ENCODE results near the gene TNRC6C.

DNA sequence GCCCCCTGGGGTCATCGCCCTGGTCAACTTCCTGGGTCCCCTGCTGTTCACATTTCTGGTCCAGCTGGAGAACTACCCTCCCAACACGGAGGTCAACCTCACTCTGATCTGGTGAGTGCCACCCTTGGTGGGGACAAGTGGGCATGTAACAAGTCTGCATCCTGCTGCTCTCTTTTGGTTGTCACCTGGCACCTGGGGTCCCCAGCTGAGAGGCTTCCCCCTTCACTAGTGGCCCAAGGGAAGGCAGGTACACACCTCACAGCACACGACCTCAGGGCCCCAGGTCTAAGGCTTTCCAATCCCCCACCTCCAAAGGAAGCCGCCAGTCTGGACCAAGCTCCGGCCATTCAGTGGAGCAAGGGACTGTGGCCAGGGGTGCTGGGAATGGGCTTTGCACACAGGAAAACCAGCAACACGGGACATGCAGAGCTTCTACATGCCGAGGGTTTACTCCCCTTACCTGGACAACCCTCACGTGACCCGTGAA lies 176.4 kb downstream of the TNRC6C start:
- TF ChIP-seq POLR2A (IDR thresholded peaks at IDR 0.05), result no peak
- TF ChIP-seq POLR2AphosphoS5 (IDR thresholded peaks at IDR 0.05), result no peak

All from sigmoid colon (tissue), 4 donors.